Tibial nerve (tissue), 4 donors: Measurements from ENCODE around the gene IFITM2. TPM values are rescaled to one million over a fixed set of nuclear protein-coding genes. Genes with fewer than 3 reads are reported as not detected.

Experiments
- DNase-seq, 2 donors: peaks; one replicate each; pipeline ENCODE4 v3.0.0-alpha.2; 2019; ENCODE audit warnings: low spot score in 2 of 2
- H3K27ac ChIP-seq, 4 donors: fragments of 200-600 bp; sonication (generic) in 3 of 4; one replicate each; pipeline ENCODE4 v1.5.1; 2017 to 2019; ENCODE audit warnings: mild to moderate bottlenecking in 1 of 4
- H3K27me3 ChIP-seq, 2 donors: fragments of 200-600 bp; sonication (generic) in 1 of 2; one replicate each; pipeline versions ENCODE4 v1.5.1 to v1.6.0; 2017 to 2019
- H3K36me3 ChIP-seq, 3 donors: fragments of 200-600 bp; sonication (generic); one replicate each; pipeline ENCODE4 v1.5.1; 2018 to 2019
- H3K4me1 ChIP-seq, 4 donors: fragments of 200-600 bp; sonication (generic) in 3 of 4; one replicate each; pipeline ENCODE4 v1.5.1; 2017 to 2019
- H3K4me3 ChIP-seq, 4 donors: fragments of 200-600 bp; sonication (generic) in 3 of 4; one replicate each; pipeline ENCODE4 v1.5.1; 2017 to 2019; ENCODE audit warnings: mild to moderate bottlenecking in 1 of 4, moderate library complexity in 1 of 4
- H3K9me3 ChIP-seq, 4 donors: fragments of 200-600 bp; sonication (generic) in 3 of 4; one replicate each; pipeline ENCODE4 v1.5.1; 2017 to 2019
- EP300 ChIP-seq, 2 donors: sonication (generic); formaldehyde crosslinking; IDR thresholded peaks; one replicate each; pipeline ENCODE4 v1.6.1; 2017; ENCODE audit warnings: antibody characterized with exemption in 2 of 2, mild to moderate bottlenecking in 1 of 2
- POLR2A ChIP-seq, 2 donors: fragments of 450-650 bp; IDR thresholded peaks; one replicate each; pipeline ENCODE4 v1.6.1; 2017; ENCODE audit warnings: antibody characterized with exemption in 2 of 2, mild to moderate bottlenecking in 2 of 2, moderate library complexity in 2 of 2
- WGBS, 2 donors: methylation state at CpG; one replicate each; pipeline ENCODE4 v1.1.5; 2018; 5-methylcytosine and 5-hydroxymethylcytosine counted together
- total RNA-seq, 4 donors: library from RNA; depleted of rRNA; stranded (reverse); fragments of >200 nt; gene quantifications; one replicate each; pipeline ENCODE4 v1.1.0, GENCODE V29; 2016
- TF ChIP-seq, protein P1 (sequence below), 5 experiments: fragments of 200-600 bp in 3 of 5; fragments of 450-650 bp in 2 of 5; sonication (generic) in 3 of 5; IDR thresholded peaks; one replicate each; pipeline ENCODE4 v1.5.1; 2016 to 2019; ENCODE audit warnings: antibody characterized with exemption in 5 of 5, mild to moderate bottlenecking in 3 of 5, moderate library complexity in 2 of 5

The IFITM2 gene
- total RNA-seq, 4 donors from 2014 or later: 258 to 624 (median 292) TPM

DNA sequence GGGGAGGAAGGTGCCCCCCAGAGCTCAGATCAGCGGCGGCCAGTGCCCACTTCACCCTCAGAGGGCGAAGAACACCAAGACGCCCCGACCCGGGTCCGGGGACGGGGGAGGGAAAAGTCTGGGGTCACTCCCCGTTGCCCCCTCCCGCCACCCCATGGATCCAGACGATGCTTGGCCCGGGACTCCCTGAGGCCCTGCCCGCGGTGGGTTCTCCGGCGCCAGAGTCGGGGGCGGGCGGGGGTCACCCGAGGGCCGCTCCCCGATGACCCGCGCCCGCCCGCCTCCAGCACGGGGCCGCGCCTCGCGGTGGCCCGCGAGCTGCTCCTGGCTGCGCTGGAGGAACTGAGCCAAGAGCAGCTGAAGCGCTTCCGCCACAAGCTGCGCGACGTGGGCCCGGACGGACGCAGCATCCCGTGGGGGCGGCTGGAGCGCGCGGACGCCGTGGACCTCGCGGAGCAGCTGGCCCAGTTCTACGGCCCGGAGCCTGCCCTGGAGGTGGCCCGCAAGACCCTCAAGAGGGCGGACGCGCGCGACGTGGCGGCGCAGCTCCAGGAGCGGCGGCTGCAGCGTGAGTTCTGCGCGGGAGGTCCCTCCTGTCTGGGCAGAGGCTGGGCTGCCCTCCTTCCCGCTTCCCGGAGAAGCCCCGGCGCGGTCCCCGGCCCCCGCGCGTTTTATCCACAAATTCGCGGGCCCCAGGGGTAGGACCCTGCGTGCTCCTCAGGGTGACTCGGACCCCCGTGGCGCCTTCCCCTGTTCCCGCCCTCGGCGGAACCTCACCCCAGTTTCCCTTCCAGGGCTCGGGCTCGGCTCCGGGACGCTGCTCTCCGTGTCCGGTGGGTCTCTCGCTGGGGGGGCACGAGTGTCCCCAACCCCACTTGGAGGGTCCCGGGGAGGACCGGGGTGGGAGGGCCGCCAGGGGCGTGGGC, 28.3 kb upstream of the IFITM2 start:
- TF ChIP-seq, protein P1, sequence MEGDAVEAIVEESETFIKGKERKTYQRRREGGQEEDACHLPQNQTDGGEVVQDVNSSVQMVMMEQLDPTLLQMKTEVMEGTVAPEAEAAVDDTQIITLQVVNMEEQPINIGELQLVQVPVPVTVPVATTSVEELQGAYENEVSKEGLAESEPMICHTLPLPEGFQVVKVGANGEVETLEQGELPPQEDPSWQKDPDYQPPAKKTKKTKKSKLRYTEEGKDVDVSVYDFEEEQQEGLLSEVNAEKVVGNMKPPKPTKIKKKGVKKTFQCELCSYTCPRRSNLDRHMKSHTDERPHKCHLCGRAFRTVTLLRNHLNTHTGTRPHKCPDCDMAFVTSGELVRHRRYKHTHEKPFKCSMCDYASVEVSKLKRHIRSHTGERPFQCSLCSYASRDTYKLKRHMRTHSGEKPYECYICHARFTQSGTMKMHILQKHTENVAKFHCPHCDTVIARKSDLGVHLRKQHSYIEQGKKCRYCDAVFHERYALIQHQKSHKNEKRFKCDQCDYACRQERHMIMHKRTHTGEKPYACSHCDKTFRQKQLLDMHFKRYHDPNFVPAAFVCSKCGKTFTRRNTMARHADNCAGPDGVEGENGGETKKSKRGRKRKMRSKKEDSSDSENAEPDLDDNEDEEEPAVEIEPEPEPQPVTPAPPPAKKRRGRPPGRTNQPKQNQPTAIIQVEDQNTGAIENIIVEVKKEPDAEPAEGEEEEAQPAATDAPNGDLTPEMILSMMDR (IDR thresholded peaks at IDR 0.05): no peak
- TF ChIP-seq POLR2A (IDR thresholded peaks at IDR 0.05) (no peak), EP300 (IDR thresholded peaks at IDR 0.05) (no peak)
- Histone ChIP-seq H3K36me3 (no peaks in the 10 kb centered on the region), H3K9me3 (peaks cover 0 to 4% (median 0%) of the 10 kb centered on the region in 4 donors), H3K4me3 (peak overlapping the region; percentile 3 to 62 (median 26)), H3K27ac (peak overlapping the region in 2 of 4 donors; percentile 6 to 71), H3K4me1 (peaks cover 0 to 30% (median 24%) of the 10 kb centered on the region in 4 donors), H3K27me3 (peaks cover 4 to 64% of the 10 kb centered on the region in 2 donors)
- 9 to 27% methylated on average over 25 to 34 of the region's 97 CpGs for WGBS, 2 donors
- peak in 1 of 2 donors; percentile 8 for DNase-seq

DNA sequence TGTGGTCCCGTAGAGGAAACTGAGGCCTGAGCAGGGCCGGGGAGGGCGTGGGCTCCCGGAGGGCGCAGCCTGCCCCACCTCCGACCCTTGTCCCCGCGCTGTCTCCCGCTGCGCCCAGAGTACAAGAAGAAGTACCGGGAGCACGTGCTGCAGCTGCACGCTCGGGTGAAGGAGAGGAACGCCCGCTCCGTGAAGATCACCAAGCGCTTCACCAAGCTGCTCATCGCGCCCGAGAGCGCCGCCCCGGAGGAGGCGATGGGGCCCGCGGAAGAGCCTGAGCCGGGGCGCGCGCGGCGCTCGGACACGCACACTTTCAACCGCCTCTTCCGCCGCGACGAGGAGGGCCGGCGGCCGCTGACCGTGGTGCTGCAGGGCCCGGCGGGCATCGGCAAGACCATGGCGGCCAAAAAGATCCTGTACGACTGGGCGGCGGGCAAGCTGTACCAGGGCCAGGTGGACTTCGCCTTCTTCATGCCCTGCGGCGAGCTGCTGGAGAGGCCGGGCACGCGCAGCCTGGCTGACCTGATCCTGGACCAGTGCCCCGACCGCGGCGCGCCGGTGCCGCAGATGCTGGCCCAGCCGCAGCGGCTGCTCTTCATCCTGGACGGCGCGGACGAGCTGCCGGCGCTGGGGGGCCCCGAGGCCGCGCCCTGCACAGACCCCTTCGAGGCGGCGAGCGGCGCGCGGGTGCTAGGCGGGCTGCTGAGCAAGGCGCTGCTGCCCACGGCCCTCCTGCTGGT, 27.5 kb upstream of the IFITM2 start:
- no peak for DNase-seq
- peak overlapping the region; percentile 3 to 62 (median 26) for H3K4me3 ChIP-seq
- no peaks in the 10 kb centered on the region for H3K36me3 ChIP-seq
- H3K27ac ChIP-seq: peak overlapping the region in 2 of 4 donors; percentile 6 to 71
- peaks cover 4 to 73% of the 10 kb centered on the region in 2 donors for H3K27me3 ChIP-seq
- H3K9me3 ChIP-seq: peaks cover 0 to 4% (median 0%) of the 10 kb centered on the region in 4 donors
- no peak for TF ChIP-seq POLR2A (IDR thresholded peaks at IDR 0.05)
- TF ChIP-seq EP300 (IDR thresholded peaks at IDR 0.05): no peak
- TF ChIP-seq, protein P1 (IDR thresholded peaks at IDR 0.05): no peak
- peaks cover 0 to 30% (median 24%) of the 10 kb centered on the region in 4 donors for H3K4me1 ChIP-seq
- 4 to 5% methylated on average over 17 to 34 of the region's 85 CpGs for WGBS, 2 donors

DNA sequence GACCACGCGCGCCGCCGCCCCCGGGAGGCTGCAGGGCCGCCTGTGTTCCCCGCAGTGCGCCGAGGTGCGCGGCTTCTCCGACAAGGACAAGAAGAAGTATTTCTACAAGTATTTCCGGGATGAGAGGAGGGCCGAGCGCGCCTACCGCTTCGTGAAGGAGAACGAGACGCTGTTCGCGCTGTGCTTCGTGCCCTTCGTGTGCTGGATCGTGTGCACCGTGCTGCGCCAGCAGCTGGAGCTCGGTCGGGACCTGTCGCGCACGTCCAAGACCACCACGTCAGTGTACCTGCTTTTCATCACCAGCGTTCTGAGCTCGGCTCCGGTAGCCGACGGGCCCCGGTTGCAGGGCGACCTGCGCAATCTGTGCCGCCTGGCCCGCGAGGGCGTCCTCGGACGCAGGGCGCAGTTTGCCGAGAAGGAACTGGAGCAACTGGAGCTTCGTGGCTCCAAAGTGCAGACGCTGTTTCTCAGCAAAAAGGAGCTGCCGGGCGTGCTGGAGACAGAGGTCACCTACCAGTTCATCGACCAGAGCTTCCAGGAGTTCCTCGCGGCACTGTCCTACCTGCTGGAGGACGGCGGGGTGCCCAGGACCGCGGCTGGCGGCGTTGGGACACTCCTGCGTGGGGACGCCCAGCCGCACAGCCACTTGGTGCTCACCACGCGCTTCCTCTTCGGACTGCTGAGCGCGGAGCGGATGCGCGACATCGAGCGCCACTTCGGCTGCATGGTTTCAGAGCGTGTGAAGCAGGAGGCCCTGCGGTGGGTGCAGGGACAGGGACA, 26.7 kb upstream of the IFITM2 start:
- H3K27ac ChIP-seq: peak overlapping the region in 1 of 4 donors; percentile 71
- TF ChIP-seq, protein P1 (IDR thresholded peaks at IDR 0.05): no peak
- no peak for TF ChIP-seq POLR2A (IDR thresholded peaks at IDR 0.05)
- no peak for TF ChIP-seq EP300 (IDR thresholded peaks at IDR 0.05)
- peaks cover 0 to 30% (median 24%) of the 10 kb centered on the region in 4 donors for H3K4me1 ChIP-seq
- 9 to 12% methylated on average over 38 to 54 of the region's 79 CpGs for WGBS, 2 donors
- peaks cover 0 to 4% (median 0%) of the 10 kb centered on the region in 4 donors for H3K9me3 ChIP-seq
- H3K4me3 ChIP-seq: peak overlapping the region in 3 of 4 donors; percentile 15 to 62 (median 37)
- no peaks in the 10 kb centered on the region for H3K36me3 ChIP-seq
- no peak for DNase-seq
- H3K27me3 ChIP-seq: peaks cover 4 to 78% of the 10 kb centered on the region in 2 donors

DNA sequence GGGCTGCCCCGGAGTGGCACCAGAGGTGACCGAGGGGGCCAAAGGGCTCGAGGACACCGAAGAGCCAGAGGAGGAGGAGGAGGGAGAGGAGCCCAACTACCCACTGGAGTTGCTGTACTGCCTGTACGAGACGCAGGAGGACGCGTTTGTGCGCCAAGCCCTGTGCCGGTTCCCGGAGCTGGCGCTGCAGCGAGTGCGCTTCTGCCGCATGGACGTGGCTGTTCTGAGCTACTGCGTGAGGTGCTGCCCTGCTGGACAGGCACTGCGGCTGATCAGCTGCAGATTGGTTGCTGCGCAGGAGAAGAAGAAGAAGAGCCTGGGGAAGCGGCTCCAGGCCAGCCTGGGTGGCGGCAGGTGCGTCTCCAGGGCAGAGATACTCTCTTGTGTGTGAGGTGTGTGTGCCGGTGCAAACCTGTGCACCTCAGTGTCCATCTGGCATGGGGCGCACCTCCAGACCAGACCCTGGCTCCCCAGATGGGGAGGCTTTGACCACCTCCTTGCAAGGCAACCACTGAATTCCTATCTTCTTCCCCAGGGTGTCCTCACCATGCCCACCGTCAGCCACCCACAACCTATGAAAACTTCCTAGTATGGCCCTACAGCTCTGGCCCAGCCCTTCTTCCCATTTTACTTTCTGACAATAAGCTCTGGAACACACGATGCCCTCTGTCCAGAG, 26.0 kb upstream of the IFITM2 start:
- H3K27ac ChIP-seq: peak overlapping the region in 1 of 4 donors; percentile 71
- no peak for DNase-seq
- H3K4me3 ChIP-seq: peak overlapping the region in 2 of 4 donors; percentile 37 to 62
- TF ChIP-seq POLR2A (IDR thresholded peaks at IDR 0.05) (no peak), EP300 (IDR thresholded peaks at IDR 0.05) (no peak)
- TF ChIP-seq, protein P1 (IDR thresholded peaks at IDR 0.05): no peak
- no peaks in the 10 kb centered on the region for H3K36me3 ChIP-seq
- 46 to 50% methylated on average over 17 to 25 of the region's 26 CpGs for WGBS, 2 donors
- H3K9me3 ChIP-seq: no peaks in the 10 kb centered on the region
- peaks cover 0 to 30% (median 24%) of the 10 kb centered on the region in 4 donors for H3K4me1 ChIP-seq
- peaks cover 4 to 81% of the 10 kb centered on the region in 2 donors for H3K27me3 ChIP-seq
